AG04449 (cell line): ENCODE results near the gene DLX2.

Experiments used
- CTCF ChIA-PET: fragments of 350-600 bp; formaldehyde crosslinking; extraction: SDS; loops from one replicate; lab custom pipeline; 2021; ENCODE audit warnings: antibody characterized with exemption; lab: Yijun Ruan, JAX
- POLR2A ChIA-PET: fragments of 400-600, 350-600 bp; formaldehyde crosslinking; extraction: SDS; loops from one replicate; lab custom pipeline; 2020; ENCODE audit warnings: antibody characterized with exemption, inconsistent platforms; lab: Yijun Ruan, JAX
- DNase-seq: peaks from one replicate; pipeline ENCODE4 v3.0.0-alpha.2; 2010; ENCODE audit warnings: low read depth, low spot score
- H3K4me3 ChIP-seq: 2 replicates; pipeline ENCODE4 v1.5.1; 2011; ENCODE audit warnings: low read depth, mild to moderate bottlenecking, control low read depth, low read length
- TF ChIP-seq, protein P1 (sequence below): IDR thresholded peaks from one replicate; pipeline ENCODE4 v1.5.1; 2011; ENCODE audit warnings: mild to moderate bottlenecking, moderate library complexity, low read length, control low read depth, inconsistent platforms; ENCODE audit not compliant: insufficient read depth; ENCODE audit errors: missing control alignments

Gene DLX2

DNA sequence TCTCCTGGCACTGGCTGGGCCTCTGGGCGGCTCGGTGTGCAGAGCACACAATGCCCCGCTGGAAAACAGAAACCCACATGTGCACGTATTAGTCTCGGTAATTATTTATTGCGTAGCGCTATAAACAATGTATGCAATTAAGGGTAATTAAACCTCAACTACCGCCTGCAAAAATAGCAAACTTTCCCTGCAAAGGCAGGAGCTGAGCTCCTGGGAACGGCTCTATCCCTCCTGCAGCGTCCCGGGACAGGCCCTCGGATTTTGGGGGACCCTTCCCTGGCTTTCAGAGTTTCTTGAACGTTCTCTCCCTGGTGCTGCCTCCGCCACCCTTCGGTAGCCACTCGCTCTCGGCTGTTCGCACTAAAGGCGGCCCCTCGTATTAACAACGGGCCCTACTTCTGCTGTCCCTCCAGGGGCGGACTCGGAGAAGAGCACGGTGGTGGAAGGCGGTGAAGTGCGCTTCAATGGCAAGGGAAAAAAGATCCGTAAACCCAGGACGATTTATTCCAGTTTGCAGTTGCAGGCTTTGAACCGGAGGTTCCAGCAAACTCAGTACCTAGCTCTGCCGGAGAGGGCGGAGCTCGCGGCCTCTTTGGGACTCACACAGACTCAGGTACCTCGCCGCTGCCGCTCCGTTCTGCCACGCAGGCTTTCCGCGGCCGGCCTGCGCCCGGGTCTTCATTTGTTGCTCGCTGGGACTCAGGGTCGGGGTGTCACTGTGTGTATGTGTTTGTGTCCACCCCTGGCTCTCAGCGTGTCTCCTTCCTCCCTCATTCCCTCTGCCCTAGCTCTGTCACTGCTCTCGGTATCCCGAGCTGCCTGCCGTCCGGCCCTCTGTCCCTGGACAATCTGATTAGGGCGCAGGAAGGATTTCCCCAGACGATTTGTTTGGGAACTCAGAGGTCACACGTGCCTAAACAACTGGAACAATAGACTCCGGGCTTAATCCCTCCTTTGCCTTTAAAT, 16.2 kb downstream of the DLX2 start:
- CTCF ChIA-PET, result interaction anchor here (0.5 to 4.1 kb wide), 8 partner anchors 10 to 275 kb away, joined by 3 to 18 read pairs (median 4); partner anchors contain the start of gene DLX2
- TF ChIP-seq, protein P1, sequence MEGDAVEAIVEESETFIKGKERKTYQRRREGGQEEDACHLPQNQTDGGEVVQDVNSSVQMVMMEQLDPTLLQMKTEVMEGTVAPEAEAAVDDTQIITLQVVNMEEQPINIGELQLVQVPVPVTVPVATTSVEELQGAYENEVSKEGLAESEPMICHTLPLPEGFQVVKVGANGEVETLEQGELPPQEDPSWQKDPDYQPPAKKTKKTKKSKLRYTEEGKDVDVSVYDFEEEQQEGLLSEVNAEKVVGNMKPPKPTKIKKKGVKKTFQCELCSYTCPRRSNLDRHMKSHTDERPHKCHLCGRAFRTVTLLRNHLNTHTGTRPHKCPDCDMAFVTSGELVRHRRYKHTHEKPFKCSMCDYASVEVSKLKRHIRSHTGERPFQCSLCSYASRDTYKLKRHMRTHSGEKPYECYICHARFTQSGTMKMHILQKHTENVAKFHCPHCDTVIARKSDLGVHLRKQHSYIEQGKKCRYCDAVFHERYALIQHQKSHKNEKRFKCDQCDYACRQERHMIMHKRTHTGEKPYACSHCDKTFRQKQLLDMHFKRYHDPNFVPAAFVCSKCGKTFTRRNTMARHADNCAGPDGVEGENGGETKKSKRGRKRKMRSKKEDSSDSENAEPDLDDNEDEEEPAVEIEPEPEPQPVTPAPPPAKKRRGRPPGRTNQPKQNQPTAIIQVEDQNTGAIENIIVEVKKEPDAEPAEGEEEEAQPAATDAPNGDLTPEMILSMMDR, result no peak
- no peak for DNase-seq
- H3K4me3 ChIP-seq, result peak overlapping the region; percentile 68
- POLR2A ChIA-PET, result interaction anchor here (1.5 to 7.0 kb wide), 3 partner anchors 9 to 164 kb away, joined by 5 to 76 read pairs (median 52); partner anchors contain the start of genes DLX2 and HAT1

GRCh38 chr2:172085460-172086159, 17.1 kb downstream of the DLX2 start, which contains the start of gene DLX1:
Gene DLX1, plus strand, starts transcription at chr2:172085507. Its CDS starts 171 bp downstream, at chr2:172085678.
- ChIA-PET POLR2A (interaction anchor here (0.6 to 7.0 kb wide), 10 partner anchors 10 to 490 kb away, joined by 3 to 76 read pairs (median 3); partner anchors contain the start of genes DLX2 and SLC25A12), CTCF (interaction anchor here (0.5 to 4.1 kb wide), 8 partner anchors 9 to 274 kb away, joined by 3 to 18 read pairs (median 3); partner anchors contain the start of gene DLX2)
- TF ChIP-seq, protein P1, result no peak
- peak within 1 kb of the TSS; percentile 68 for H3K4me3 ChIP-seq
- DNase-seq, result no peak

- CTCF ChIA-PET, result interaction anchor here (0.9 to 1.6 kb wide), 4 partner anchors 8 to 128 kb away, joined by 3 to 5 read pairs (median 3); no protein-coding TSS in a partner anchor
- DNase-seq, result peak; percentile 89
- POLR2A ChIA-PET, result interaction anchor here (0.6 to 7.0 kb wide), 12 partner anchors 11 to 489 kb away, joined by 3 to 76 read pairs (median 3); partner anchors contain the start of genes DLX2 and SLC25A12
- H3K4me3 ChIP-seq, result peak overlapping the region; percentile 68
- TF ChIP-seq, protein P1, result no peak
Observed at GRCh38 chr2:172084645-172085459, 17.8 kb downstream of the DLX2 start.

DNA sequence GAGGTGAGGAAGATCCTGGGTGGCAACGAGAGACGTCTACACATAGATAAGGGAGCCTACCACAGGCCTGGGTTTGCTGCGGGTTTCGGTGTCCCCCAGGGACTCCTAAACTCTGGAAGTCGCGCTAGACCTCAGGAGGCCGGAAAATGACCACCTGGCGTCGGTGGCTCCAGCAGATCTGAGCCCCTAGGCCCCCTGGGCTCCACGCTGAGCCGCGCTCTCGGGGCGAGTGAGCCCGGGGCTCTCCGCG, 18.4 kb downstream of the DLX2 start:
- CTCF ChIA-PET, result interaction anchor here (1.6 kb wide), 1 partner anchor 11 kb away, joined by 3 read pairs; no protein-coding TSS in a partner anchor
- peak overlapping the region; percentile 68 for H3K4me3 ChIP-seq
- POLR2A ChIA-PET, result interaction anchor here (0.6 to 7.0 kb wide), 6 partner anchors 12 to 339 kb away, joined by 3 to 76 read pairs (median 7); partner anchors contain the start of genes DLX2 and SLC25A12
- TF ChIP-seq, protein P1, result no peak
- no peak for DNase-seq

- peak overlapping the region; percentile 68 for H3K4me3 ChIP-seq
- ChIA-PET CTCF (interaction anchor here (1.0 to 1.5 kb wide), 4 partner anchors 9 to 378 kb away, joined by 3 to 4 read pairs (median 4); no protein-coding TSS in a partner anchor), POLR2A (interaction anchor here (0.6 to 7.0 kb wide), 5 partner anchors 12 to 73 kb away, joined by 3 to 76 read pairs (median 5); partner anchors contain the start of gene DLX2)
- TF ChIP-seq, protein P1, result no peak
- no peak for DNase-seq
Observed at GRCh38 chr2:172083628-172084394, 18.9 kb downstream of the DLX2 start.
